Ascending aorta (tissue), 2 donors: ENCODE data around the gene MPIG6B. TPM values are rescaled to one million over a fixed set of nuclear protein-coding genes. Genes with fewer than 3 reads are reported as not detected.

Experiments
- DNase-seq, 2 donors: peaks; one replicate each; pipeline ENCODE4 v3.0.0-alpha.2; 2019; ENCODE audit warnings: low spot score in 2 of 2
- H3K27ac ChIP-seq, 2 donors: fragments of 200-600 bp; sonication (generic); one replicate each; pipeline ENCODE4 v1.5.1; 2016 to 2017; ENCODE audit warnings: mild to moderate bottlenecking in 1 of 2
- H3K27me3 ChIP-seq: fragments of 200-600 bp; sonication (generic); one replicate; pipeline ENCODE4 v1.5.1; 2017
- H3K36me3 ChIP-seq, 2 donors: fragments of 200-600 bp; sonication (generic); one replicate each; pipeline ENCODE4 v1.5.1; 2016
- H3K4me1 ChIP-seq, 2 donors: fragments of 200-600 bp; sonication (generic); one replicate each; pipeline ENCODE4 v1.5.1; 2016 to 2017; ENCODE audit warnings: mild to moderate bottlenecking in 1 of 2
- H3K4me3 ChIP-seq, 2 donors: fragments of 200-600 bp; sonication (generic); one replicate each; pipeline ENCODE4 v1.5.1; 2016 to 2017; ENCODE audit warnings: mild to moderate bottlenecking in 1 of 2
- H3K9me3 ChIP-seq, 2 donors: fragments of 200-600 bp; sonication (generic); one replicate each; pipeline ENCODE4 v1.5.1; 2016
- intact Hi-C: fragments of 100-400 bp; cut with DNase I; formaldehyde crosslinking; loops from one replicate; pipeline ENCODE4 v1.15.1; 2023
- total RNA-seq: library from RNA; depleted of rRNA; stranded (reverse); fragments of >200 nt; gene quantifications from one replicate; pipeline ENCODE4 v1.1.0, GENCODE V29; 2016
- TF ChIP-seq, protein P1 (sequence below), 3 experiments: fragments of 200-600 bp in 2 of 3; fragments of 450-650 bp in 1 of 3; sonication (generic) in 2 of 3; IDR thresholded peaks; one replicate each; pipeline ENCODE4 v1.5.1; 2016 to 2019; ENCODE audit warnings: antibody characterized with exemption in 3 of 3, mild to moderate bottlenecking in 1 of 3, moderate library complexity in 1 of 3

The MPIG6B gene
- total RNA-seq, 1 donor from 2014 or later = not detected

DNA sequence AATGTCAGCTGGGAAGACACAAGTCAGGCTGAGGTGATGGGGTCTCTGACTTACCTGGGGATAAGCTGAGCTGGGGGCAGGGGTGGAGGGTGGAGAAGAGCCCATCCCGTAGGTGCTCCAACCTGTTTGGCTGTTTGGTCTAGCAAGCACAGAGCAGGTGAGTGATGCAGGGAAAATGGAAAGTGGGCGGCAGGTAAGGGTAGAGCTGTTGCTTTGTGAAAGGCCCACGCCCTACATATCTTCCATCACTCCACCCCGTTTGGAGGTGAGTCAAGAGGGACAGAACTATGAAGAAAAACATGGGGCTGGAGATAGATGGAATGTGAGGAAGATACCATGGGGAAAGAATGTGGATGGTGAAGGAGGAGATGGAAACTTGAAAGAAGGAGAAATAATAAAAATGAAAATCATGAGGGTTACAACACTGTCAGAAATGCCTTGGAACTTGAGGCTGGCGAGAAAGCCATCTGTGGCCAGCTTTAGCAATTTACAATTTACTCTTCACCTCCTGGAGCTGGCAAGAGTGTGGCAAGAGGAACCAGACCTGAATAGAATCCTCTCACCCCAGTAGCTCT, 2.9 kb upstream of the MPIG6B start:
- H3K36me3 ChIP-seq = peaks cover 0 to 5% of the 10 kb centered on the region in 2 donors
- no peaks in the 10 kb centered on the region for H3K27me3 ChIP-seq
- DNase-seq = no peak
- H3K4me1 ChIP-seq = no peaks in the 10 kb centered on the region
- no peaks in the 10 kb centered on the region for H3K9me3 ChIP-seq
- intact Hi-C loops = no loop called here
- TF ChIP-seq, protein P1, sequence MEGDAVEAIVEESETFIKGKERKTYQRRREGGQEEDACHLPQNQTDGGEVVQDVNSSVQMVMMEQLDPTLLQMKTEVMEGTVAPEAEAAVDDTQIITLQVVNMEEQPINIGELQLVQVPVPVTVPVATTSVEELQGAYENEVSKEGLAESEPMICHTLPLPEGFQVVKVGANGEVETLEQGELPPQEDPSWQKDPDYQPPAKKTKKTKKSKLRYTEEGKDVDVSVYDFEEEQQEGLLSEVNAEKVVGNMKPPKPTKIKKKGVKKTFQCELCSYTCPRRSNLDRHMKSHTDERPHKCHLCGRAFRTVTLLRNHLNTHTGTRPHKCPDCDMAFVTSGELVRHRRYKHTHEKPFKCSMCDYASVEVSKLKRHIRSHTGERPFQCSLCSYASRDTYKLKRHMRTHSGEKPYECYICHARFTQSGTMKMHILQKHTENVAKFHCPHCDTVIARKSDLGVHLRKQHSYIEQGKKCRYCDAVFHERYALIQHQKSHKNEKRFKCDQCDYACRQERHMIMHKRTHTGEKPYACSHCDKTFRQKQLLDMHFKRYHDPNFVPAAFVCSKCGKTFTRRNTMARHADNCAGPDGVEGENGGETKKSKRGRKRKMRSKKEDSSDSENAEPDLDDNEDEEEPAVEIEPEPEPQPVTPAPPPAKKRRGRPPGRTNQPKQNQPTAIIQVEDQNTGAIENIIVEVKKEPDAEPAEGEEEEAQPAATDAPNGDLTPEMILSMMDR (IDR thresholded peaks at IDR 0.05) = no peak
- no peak overlapping the region for H3K27ac ChIP-seq
- no peak overlapping the region for H3K4me3 ChIP-seq

DNA sequence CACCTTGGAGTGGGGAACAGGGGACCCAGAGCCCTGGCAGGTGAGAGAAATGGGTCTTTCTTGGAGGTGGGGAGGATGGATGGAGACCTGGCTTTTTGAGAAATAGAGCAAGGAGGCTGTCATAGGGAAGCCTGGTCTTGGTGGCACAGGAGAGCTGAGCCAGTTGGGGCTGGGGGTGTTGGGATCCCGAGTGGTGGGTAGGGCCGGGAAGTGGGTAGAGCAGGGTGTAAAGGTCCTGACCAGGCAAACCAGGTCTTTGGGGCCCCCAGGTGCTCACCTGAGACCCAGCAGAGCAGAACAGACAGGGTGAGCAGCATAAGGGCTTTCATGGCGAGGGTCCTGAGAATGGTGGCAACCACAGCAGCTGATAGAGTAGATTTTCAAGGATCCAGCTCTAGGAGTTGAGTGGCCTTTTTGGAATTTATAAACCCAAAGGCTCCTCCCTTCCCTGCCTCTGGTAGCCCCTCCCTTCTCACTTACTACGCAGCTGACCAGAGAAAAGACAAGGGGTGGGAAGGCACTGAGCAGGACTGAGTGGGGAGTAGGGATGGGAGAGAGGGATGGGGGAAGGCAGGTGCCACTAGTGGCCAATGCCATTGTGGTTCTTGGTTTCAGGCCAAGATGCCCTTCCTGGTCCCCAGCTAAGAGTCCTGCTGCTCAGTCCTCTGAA, 1.7 kb upstream of the MPIG6B start, which contains the start of gene LY6G6C:
Gene LY6G6C (minus strand): TSS at position 396 of the 670 bp plus-strand sequence. CDS start 67 bp downstream, at position 329.
- H3K4me1 ChIP-seq = no peaks in the 10 kb centered on the region
- no peak within 1 kb of the TSS for H3K27ac ChIP-seq
- no peak within 1 kb of the TSS for H3K4me3 ChIP-seq
- no peaks in the 10 kb centered on the region for H3K27me3 ChIP-seq
- H3K36me3 ChIP-seq = peaks cover 9 to 12% of the 10 kb centered on the region in 2 donors
- H3K9me3 ChIP-seq = no peaks in the 10 kb centered on the region
- intact Hi-C loops = no loop called here
- DNase-seq = no peak
- TF ChIP-seq, protein P1 (IDR thresholded peaks at IDR 0.05) = no peak

DNA sequence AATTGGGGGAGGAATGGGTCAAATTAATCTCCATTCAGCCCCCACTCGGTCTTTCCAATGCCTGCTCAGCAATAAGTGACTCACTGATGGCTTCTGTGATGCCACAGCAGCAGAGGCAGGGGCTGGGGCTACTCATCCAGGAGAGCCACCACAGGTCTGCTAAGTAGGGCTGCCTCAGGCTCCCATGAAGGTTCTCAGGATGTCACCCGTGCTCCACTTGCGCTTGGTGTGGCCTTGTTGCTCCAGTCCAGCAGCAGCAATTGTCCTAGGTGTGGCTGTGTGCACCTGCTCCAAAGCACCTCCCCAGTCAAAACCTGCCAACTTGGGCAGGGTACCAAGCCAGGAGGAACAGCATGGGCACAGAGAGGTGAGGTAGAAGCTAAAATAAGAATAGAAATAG, 1.0 kb upstream of the MPIG6B start:
- Histone ChIP-seq H3K27me3 (no peaks in the 10 kb centered on the region), H3K27ac (no peak overlapping the region), H3K9me3 (no peaks in the 10 kb centered on the region), H3K4me3 (no peak overlapping the region), H3K36me3 (peaks cover 16 to 19% of the 10 kb centered on the region in 2 donors), H3K4me1 (no peaks in the 10 kb centered on the region)
- intact Hi-C loops = no loop called here
- DNase-seq = no peak
- TF ChIP-seq, protein P1 (IDR thresholded peaks at IDR 0.05) = no peak

DNA sequence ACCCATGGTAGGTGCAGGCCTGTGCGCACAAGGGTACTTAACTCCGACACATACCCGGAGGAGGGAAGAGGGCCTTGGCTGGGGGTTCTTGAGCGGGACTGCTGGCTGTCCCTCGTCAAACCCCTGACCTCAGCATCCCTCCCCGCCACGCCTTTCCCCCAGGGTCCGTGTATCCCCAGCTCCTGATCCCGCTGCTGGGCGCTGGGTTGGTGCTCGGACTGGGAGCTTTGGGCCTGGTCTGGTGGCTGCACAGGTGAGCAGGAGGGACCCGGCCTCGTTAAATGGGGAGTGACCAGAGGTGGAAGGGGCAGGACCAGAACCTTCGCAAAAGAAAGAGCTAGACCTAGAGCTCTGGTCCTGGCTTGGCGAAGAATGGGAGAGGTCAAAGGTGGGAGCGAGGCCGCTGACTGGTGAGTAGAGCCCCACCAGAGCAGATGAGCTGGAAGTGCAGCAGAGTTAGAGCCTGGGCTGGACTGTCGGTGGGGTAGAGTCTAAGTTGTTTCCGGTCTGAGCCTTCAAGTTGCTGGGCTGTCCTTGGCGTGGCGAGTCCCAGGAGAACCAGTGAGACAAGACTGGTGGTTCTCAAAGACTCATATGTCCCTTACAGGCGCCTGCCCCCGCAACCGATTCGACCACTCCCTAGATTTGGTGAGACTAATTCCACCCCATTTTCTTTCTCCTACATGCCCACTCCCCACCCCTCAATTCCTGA, 963 bp downstream of the MPIG6B start:
- DNase-seq = no peak
- intact Hi-C loops = no loop called here
- Histone ChIP-seq H3K9me3 (no peaks in the 10 kb centered on the region), H3K27ac (no peak overlapping the region), H3K36me3 (peaks cover 22 to 25% of the 10 kb centered on the region in 2 donors), H3K4me3 (no peak overlapping the region), H3K27me3 (no peaks in the 10 kb centered on the region), H3K4me1 (peaks cover 8 to 15% of the 10 kb centered on the region in 2 donors)
- TF ChIP-seq, protein P1 (IDR thresholded peaks at IDR 0.05) = no peak

DNA sequence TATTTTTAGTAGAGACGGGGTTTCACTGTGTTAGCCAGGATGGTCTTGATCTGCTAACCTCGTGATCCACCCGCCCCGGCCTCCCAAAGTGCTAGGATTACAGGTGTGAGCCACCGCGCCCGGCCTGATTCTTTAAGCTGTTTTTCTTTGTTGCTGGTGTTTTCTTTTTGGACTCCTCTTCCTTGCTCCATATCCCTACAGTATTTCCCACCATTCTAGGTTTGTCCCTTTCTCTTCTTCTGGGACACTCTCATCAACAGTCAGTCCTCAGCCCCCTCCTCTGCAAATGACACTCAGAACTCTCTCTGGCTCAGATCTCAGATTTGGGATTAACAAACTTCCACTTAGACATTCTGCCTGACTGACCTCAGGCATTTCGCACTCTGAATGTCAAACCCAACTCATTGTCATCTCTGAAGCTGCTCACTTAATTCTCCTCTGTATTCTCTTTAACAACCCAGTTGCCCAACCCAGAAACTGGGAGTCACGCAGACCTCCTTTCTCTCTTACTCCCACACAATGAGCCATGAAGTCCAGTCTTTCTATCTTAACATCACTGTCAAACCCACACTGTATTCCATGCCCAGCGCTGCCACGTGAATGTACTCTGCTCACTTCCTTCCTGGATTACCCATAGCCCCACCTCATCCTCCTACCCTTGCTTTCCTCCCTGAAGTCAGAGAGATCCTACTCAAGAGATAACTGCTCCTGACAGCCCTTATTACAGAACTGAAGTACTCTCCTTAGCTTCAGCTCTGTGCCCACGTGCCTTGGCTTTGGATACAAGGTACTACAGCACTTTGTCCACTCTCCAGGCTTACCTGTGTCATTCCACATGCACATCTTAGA, 2.6 kb downstream of the MPIG6B start:
- DNase-seq = no peak
- H3K27ac ChIP-seq = no peak overlapping the region
- intact Hi-C loops = no loop called here
- H3K9me3 ChIP-seq = no peaks in the 10 kb centered on the region
- H3K36me3 ChIP-seq = peaks cover 23 to 28% of the 10 kb centered on the region in 2 donors
- no peaks in the 10 kb centered on the region for H3K27me3 ChIP-seq
- no peak overlapping the region for H3K4me3 ChIP-seq
- H3K4me1 ChIP-seq = peaks cover 10 to 18% of the 10 kb centered on the region in 2 donors
- TF ChIP-seq, protein P1 (IDR thresholded peaks at IDR 0.05) = no peak
